HFF-Myc (cell line): ENCODE data around the gene VNN1.

ENCODE experiments used
- DNase-seq: peaks from one replicate; pipeline ENCODE4 v3.0.0-alpha.2; 2011; ENCODE audit warnings: low read depth; ENCODE audit errors: extremely low read depth
- H3K4me3 ChIP-seq: replicated peaks from 2 replicates; pipeline ENCODE4 v1.5.1; 2011; ENCODE audit warnings: low read depth, mild to moderate bottlenecking, control low read depth, low read length
- CTCF ChIP-seq: IDR thresholded peaks from 2 replicates; pipeline ENCODE4 v1.5.1; 2012; ENCODE audit warnings: mild to moderate bottlenecking, low read depth, low read length, control low read depth; ENCODE audit errors: missing control alignments

VNN1 gene

DNA sequence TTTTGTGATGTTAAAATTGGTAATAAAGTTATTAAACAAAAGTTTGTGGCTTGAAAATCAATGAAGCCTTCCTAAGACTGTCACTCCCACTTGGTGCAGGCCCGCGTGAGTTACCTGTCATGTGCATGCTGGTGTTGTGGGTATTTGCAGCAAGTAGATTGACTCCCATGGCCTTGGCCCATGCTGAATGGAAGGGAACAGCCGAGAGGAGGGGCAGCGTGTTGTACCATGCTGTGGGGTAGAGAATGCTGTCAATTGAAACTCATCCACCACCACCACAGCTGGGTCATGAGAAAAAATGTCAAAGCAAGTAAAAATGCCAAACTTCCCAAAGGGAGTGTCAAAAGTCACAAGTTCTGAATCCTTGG lies 12.7 kb upstream of the VNN1 start:
- no peak for DNase-seq
- no peak for TF ChIP-seq CTCF

GRCh38 chr6:132725947-132726607 lies 12.2 kb upstream of the VNN1 start:
- DNase-seq: no peak
- no peak for TF ChIP-seq CTCF
- no peak overlapping the region for H3K4me3 ChIP-seq

More for the DNA sequence above, 12.7 kb upstream of the VNN1 start:
- no peak overlapping the region for H3K4me3 ChIP-seq

GRCh38 chr6:132725471-132725870 lies 11.6 kb upstream of the VNN1 start:
- no peak for TF ChIP-seq CTCF
- no peak overlapping the region for H3K4me3 ChIP-seq
- no peak for DNase-seq

GRCh38 chr6:132719736-132720448 lies 6.0 kb upstream of the VNN1 start:
- DNase-seq: no peak
- TF ChIP-seq CTCF: no peak
- H3K4me3 ChIP-seq: no peak overlapping the region

DNA sequence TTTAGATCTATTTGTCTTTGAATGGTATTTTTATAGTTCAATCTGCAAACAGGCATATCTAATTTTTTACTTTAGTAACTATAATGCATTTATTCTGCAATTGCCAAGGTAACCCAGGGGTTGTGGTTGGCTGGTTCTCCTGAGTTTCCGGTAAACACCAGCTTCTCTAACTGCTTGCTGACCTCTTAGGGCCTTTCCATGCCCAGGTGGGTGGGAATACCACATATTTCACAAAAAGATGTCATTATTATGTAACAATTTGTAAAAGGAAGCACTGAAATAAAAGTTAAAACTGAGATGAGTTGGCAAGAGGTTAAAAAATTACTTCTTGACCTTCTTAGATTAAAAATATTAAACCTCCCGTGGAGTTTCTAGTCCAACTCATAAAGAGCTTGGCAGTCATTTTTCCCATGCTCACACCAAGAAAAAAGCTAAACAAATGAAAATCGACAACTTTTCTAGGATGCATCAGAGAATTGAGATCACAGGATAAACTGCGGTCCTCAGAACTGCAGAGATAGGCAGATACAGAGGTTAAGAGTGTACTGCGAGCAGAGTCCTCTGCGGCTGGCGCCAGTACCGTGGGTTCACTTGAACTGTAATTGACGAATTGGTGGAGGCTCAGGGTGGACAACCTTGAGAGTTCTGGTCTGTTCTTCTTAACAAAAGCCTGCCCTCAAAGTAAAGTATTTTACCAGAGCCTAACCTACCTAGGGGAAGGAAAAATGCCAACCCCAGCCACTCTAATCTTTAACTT lies 2.2 kb upstream of the VNN1 start:
- DNase-seq: no peak
- no peak for TF ChIP-seq CTCF
- no peak overlapping the region for H3K4me3 ChIP-seq

DNA sequence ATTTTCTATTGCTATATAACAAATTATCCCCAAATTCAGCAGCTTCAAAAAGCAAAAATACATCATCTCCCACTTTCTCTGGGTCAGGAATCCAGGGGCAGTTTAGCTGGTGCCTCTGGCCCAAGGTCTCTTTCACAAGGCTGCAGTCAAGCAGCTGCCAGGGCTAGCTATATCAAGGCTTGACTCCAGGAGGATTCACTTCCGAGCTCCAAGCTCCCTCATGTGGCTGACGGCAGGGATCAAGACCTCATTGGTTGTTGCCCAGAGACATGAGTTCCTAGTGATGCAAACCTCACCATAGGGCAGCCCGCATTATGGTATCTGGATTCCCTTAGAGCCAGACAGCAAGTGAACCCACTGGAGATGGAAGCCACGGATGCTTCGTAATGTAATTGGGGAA lies 1.3 kb upstream of the VNN1 start:
- no peak overlapping the region for H3K4me3 ChIP-seq
- peak; percentile 39 for TF ChIP-seq CTCF
- no peak for DNase-seq
